CD8-positive, alpha-beta memory T cell (primary cell): ENCODE measurements around the gene RLBP1. TPM values are rescaled to one million over a fixed set of nuclear protein-coding genes. Genes with fewer than 3 reads are reported as not detected.
A peak's percentile ranks its signal among the peaks of the same experiment; 100 is the strongest.

Source experiments
- CTCF ChIA-PET: fragments of 350-600 bp; sonication (Branson Sonifier 250); formaldehyde crosslinking; loops from one replicate; lab custom pipeline; 2021; ENCODE audit warnings: antibody characterized with exemption; lab: Charles Lee
- POLR2A ChIA-PET: fragments of 350-600 bp; sonication (Branson Sonifier 250); formaldehyde crosslinking; loops from one replicate; lab custom pipeline; 2021; ENCODE audit warnings: antibody characterized with exemption; lab: Charles Lee
- DNase-seq, 5 donors: peaks; one replicate each; pipeline versions ENCODE4 v3.0.0 to v3.0.0-alpha.2; 2020 to 2022; ENCODE audit warnings: mixed read lengths in 1 of 5
- H3K27ac ChIP-seq: one replicate; pipeline ENCODE4 v1.7.0; 2013; ENCODE audit warnings: low read depth, mild to moderate bottlenecking, low read length, moderate library complexity
- H3K27me3 ChIP-seq: 2 replicates; pipeline ENCODE4 v1.7.0; 2013; ENCODE audit warnings: low read length, mild to moderate bottlenecking; ENCODE audit not compliant: insufficient read depth, poor library complexity, severe bottlenecking
- H3K36me3 ChIP-seq: 2 replicates; pipeline ENCODE4 v1.7.0; 2013; ENCODE audit warnings: mild to moderate bottlenecking, low read length, moderate library complexity; ENCODE audit not compliant: insufficient read depth
- H3K4me1 ChIP-seq: 2 replicates; pipeline ENCODE4 v1.7.0; 2013; ENCODE audit warnings: mild to moderate bottlenecking, low read length, moderate library complexity; ENCODE audit not compliant: insufficient read depth
- H3K4me3 ChIP-seq: 2 replicates; pipeline ENCODE4 v1.7.0; 2013; ENCODE audit warnings: mild to moderate bottlenecking, low read length
- H3K9me3 ChIP-seq: 2 replicates; pipeline ENCODE4 v1.7.0; 2013; ENCODE audit warnings: mild to moderate bottlenecking, low read length
- H3K27ac Mint-ChIP-seq, 8 donors: one replicate each; pipeline ENCODE4 v1.8.0; 2020 to 2021; ENCODE audit warnings: mixed read lengths in 8 of 8, mild to moderate bottlenecking in 6 of 8, inconsistent platforms in 3 of 8, moderate library complexity in 3 of 8
- H3K27me3 Mint-ChIP-seq, 2 donors: one replicate each; pipeline ENCODE4 v1.8.0; 2020 to 2021; ENCODE audit warnings: mixed read lengths in 2 of 2, mild to moderate bottlenecking in 1 of 2, moderate library complexity in 1 of 2
- H3K36me3 Mint-ChIP-seq, 3 donors: one replicate each; pipeline ENCODE4 v1.8.0; 2020 to 2021; ENCODE audit warnings: mixed read lengths in 3 of 3, inconsistent platforms in 1 of 3, mild to moderate bottlenecking in 1 of 3
- H3K4me1 Mint-ChIP-seq, 3 donors: one replicate each; pipeline ENCODE4 v1.8.0; 2020 to 2021; ENCODE audit warnings: mixed read lengths in 3 of 3, inconsistent platforms in 1 of 3, mild to moderate bottlenecking in 1 of 3
- H3K4me3 Mint-ChIP-seq, 7 donors: one replicate each; pipeline ENCODE4 v1.8.0; 2020 to 2021; ENCODE audit warnings: mixed read lengths in 7 of 7, mild to moderate bottlenecking in 6 of 7, moderate library complexity in 4 of 7, inconsistent platforms in 2 of 7
- H3K9me3 Mint-ChIP-seq, 5 donors: one replicate each; pipeline ENCODE4 v1.8.0; 2020 to 2022; ENCODE audit warnings: mixed read lengths in 5 of 5, mild to moderate bottlenecking in 3 of 5, moderate library complexity in 2 of 5, inconsistent platforms in 1 of 5
- polyA plus RNA-seq: library from polyadenylated mRNA; unstranded; fragments of 300-500 nt; fragmentation: Illumina TruSeq; gene quantifications from one replicate; pipeline ENCODE4 v1.2.3, GENCODE V29; 2021
- total RNA-seq, 2 experiments: library from RNA; stranded (reverse); gene quantifications; one replicate each; pipeline ENCODE4 v1.2.3, GENCODE V29; 2021

Gene RLBP1
- total and polyA plus RNA-seq, 3 experiments from 2014 or later, result not detected

- Mint-ChIP-seq H3K9me3 (no peaks in the 10 kb centered on the region), H3K27ac (peak overlapping the region in 1 of 8 donors; percentile 38), H3K36me3 (peaks cover 0 to 77% (median 16%) of the 10 kb centered on the region in 3 donors), H3K4me1 (peaks cover 0 to 2% (median 0%) of the 10 kb centered on the region in 3 donors), H3K27me3 (no peaks in the 10 kb centered on the region), H3K4me3 (no peak overlapping the region)
- Histone ChIP-seq H3K9me3 (no peaks in the 10 kb centered on the region), H3K4me1 (no peaks in the 10 kb centered on the region), H3K4me3 (no peak overlapping the region), H3K27me3 (no peaks in the 10 kb centered on the region), H3K36me3 (peaks cover 23% of the 10 kb centered on the region), H3K27ac (no peak overlapping the region)
- CTCF ChIA-PET, result interaction anchor here (1.5 kb wide), 1 partner anchor 22 kb away, joined by 6 read pairs; no protein-coding TSS in a partner anchor
- DNase-seq, result no peak
- POLR2A ChIA-PET, result no interaction called here
These were observed 36.4 kb downstream of the RLBP1 start for GRCh38 chr15:89184886-89185526.

GRCh38 chr15:89184357-89184756 is 37.0 kb downstream of the RLBP1 start:
- Histone ChIP-seq H3K4me1 (no peaks in the 10 kb centered on the region), H3K27ac (no peak overlapping the region), H3K27me3 (no peaks in the 10 kb centered on the region), H3K9me3 (no peaks in the 10 kb centered on the region), H3K4me3 (no peak overlapping the region), H3K36me3 (peaks cover 23% of the 10 kb centered on the region)
- H3K27me3 Mint-ChIP-seq, result no peaks in the 10 kb centered on the region
- H3K27ac Mint-ChIP-seq, result no peak overlapping the region
- CTCF ChIA-PET, result no interaction called here
- H3K9me3 Mint-ChIP-seq, result no peaks in the 10 kb centered on the region
- DNase-seq, result no peak
- peaks cover 0 to 76% (median 16%) of the 10 kb centered on the region in 3 donors for H3K36me3 Mint-ChIP-seq
- H3K4me1 Mint-ChIP-seq, result peaks cover 0 to 2% (median 0%) of the 10 kb centered on the region in 3 donors
- H3K4me3 Mint-ChIP-seq, result no peak overlapping the region
- POLR2A ChIA-PET, result no interaction called here

GRCh38 chr15:89179966-89180875 is 41.2 kb downstream of the RLBP1 start:
- peak overlapping the region in 2 of 8 donors; percentile 6 to 42 for H3K27ac Mint-ChIP-seq
- POLR2A ChIA-PET, result no interaction called here

GRCh38 chr15:89178307-89178977 is 42.9 kb downstream of the RLBP1 start:
- Histone ChIP-seq H3K27me3 (no peaks in the 10 kb centered on the region), H3K36me3 (peaks cover 10% of the 10 kb centered on the region), H3K9me3 (no peaks in the 10 kb centered on the region), H3K4me1 (no peaks in the 10 kb centered on the region), H3K4me3 (no peak overlapping the region), H3K27ac (no peak overlapping the region)
- peak overlapping the region in 1 of 8 donors; percentile 49 for H3K27ac Mint-ChIP-seq
- H3K36me3 Mint-ChIP-seq, result peaks cover 6 to 76% (median 23%) of the 10 kb centered on the region in 3 donors
- H3K9me3 Mint-ChIP-seq, result no peaks in the 10 kb centered on the region
- ChIA-PET POLR2A (no interaction called here), CTCF (interaction anchor here (0.7 to 3.4 kb wide), 21 partner anchors 11 to 287 kb away, joined by 3 to 35 read pairs (median 5); partner anchors contain the start of genes ABHD2 and HAPLN3)
- H3K4me3 Mint-ChIP-seq, result no peak overlapping the region
- peaks cover 3 to 6% (median 5%) of the 10 kb centered on the region in 3 donors for H3K4me1 Mint-ChIP-seq
- H3K27me3 Mint-ChIP-seq, result no peaks in the 10 kb centered on the region
- no peak for DNase-seq

More at GRCh38 chr15:89179966-89180875, 41.2 kb downstream of the RLBP1 start:
- H3K27me3 ChIP-seq, result no peaks in the 10 kb centered on the region
- no peaks in the 10 kb centered on the region for H3K27me3 Mint-ChIP-seq
- no peaks in the 10 kb centered on the region for H3K9me3 ChIP-seq
- H3K36me3 Mint-ChIP-seq, result peaks cover 6 to 77% (median 25%) of the 10 kb centered on the region in 3 donors
- H3K9me3 Mint-ChIP-seq, result no peaks in the 10 kb centered on the region
- peaks cover 3 to 6% (median 5%) of the 10 kb centered on the region in 3 donors for H3K4me1 Mint-ChIP-seq
- H3K4me1 ChIP-seq, result no peaks in the 10 kb centered on the region
- no peak for DNase-seq
- no peak overlapping the region for H3K4me3 ChIP-seq
- H3K27ac ChIP-seq, result no peak overlapping the region
- CTCF ChIA-PET, result interaction anchor here (3.4 kb wide), 1 partner anchor 122 kb away, joined by 35 read pairs; no protein-coding TSS in a partner anchor
- H3K36me3 ChIP-seq, result peaks cover 18% of the 10 kb centered on the region
- H3K4me3 Mint-ChIP-seq, result no peak overlapping the region

- POLR2A ChIA-PET, result no interaction called here
- Histone ChIP-seq H3K36me3 (peaks cover 10% of the 10 kb centered on the region), H3K4me1 (no peaks in the 10 kb centered on the region), H3K4me3 (no peak overlapping the region), H3K27me3 (no peaks in the 10 kb centered on the region), H3K27ac (no peak overlapping the region), H3K9me3 (no peaks in the 10 kb centered on the region)
- peaks cover 6 to 75% (median 23%) of the 10 kb centered on the region in 3 donors for H3K36me3 Mint-ChIP-seq
- peaks cover 3 to 6% (median 5%) of the 10 kb centered on the region in 3 donors for H3K4me1 Mint-ChIP-seq
- H3K9me3 Mint-ChIP-seq, result no peaks in the 10 kb centered on the region
- H3K27me3 Mint-ChIP-seq, result no peaks in the 10 kb centered on the region
- H3K4me3 Mint-ChIP-seq, result no peak overlapping the region
- CTCF ChIA-PET, result interaction anchor here (0.7 to 3.4 kb wide), 22 partner anchors 10 to 287 kb away, joined by 3 to 35 read pairs (median 4); partner anchors contain the start of genes ABHD2 and HAPLN3
- peak overlapping the region in 2 of 8 donors; percentile 31 to 58 for H3K27ac Mint-ChIP-seq
- peak; percentile 45 to 70 (median 51) for DNase-seq
These were observed 43.6 kb downstream of the RLBP1 start for GRCh38 chr15:89177633-89178306.

GRCh38 chr15:89177116-89177515 is 44.3 kb downstream of the RLBP1 start:
- Histone ChIP-seq H3K36me3 (peaks cover 10% of the 10 kb centered on the region), H3K27me3 (no peaks in the 10 kb centered on the region), H3K27ac (no peak overlapping the region), H3K9me3 (no peaks in the 10 kb centered on the region), H3K4me3 (no peak overlapping the region), H3K4me1 (no peaks in the 10 kb centered on the region)
- Mint-ChIP-seq H3K27me3 (no peaks in the 10 kb centered on the region), H3K4me3 (no peak overlapping the region), H3K9me3 (no peaks in the 10 kb centered on the region), H3K27ac (no peak overlapping the region), H3K36me3 (peaks cover 6 to 77% (median 21%) of the 10 kb centered on the region in 3 donors), H3K4me1 (peaks cover 3 to 6% (median 5%) of the 10 kb centered on the region in 3 donors)
- ChIA-PET CTCF (interaction anchor here (1.0 to 3.4 kb wide), 14 partner anchors 9 to 282 kb away, joined by 3 to 35 read pairs (median 6); partner anchors contain the start of genes ABHD2 and HAPLN3), POLR2A (no interaction called here)
- DNase-seq, result no peak

DNA sequence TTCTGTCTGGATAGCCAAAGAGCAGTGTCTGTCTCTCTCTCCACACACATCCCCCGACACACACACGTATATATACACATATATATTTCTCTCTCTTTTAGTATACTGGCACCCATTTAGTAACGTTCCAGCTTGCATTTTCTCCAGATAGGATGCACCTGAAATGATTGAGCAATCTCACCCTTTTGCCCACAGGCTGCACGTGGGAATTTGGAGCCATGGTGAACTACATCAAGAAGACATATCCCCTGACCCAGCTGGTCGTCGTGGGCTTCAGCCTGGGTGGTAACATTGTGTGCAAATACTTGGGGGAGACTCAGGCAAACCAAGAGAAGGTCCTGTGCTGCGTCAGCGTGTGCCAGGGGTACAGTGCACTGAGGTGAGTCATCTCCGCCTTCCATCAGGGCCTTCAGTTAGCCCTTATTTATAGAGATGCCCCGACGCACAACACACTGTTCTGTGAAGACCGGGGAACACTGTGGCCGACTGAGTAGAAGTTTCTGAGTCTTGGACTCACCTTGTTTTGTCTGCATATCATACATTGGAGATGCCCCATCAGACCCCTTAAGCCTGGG is 45.7 kb downstream of the RLBP1 start:
- H3K4me1 ChIP-seq, result no peaks in the 10 kb centered on the region
- H3K4me3 ChIP-seq, result no peak overlapping the region
- ChIA-PET POLR2A (no interaction called here), CTCF (interaction anchor here (0.7 to 1.1 kb wide), 2 partner anchors 11 to 280 kb away, joined by 3 read pairs; partner anchors contain the start of gene HAPLN3)
- H3K27ac Mint-ChIP-seq, result peak overlapping the region in 2 of 8 donors; percentile 39 to 63
- peaks cover 3 to 6% (median 5%) of the 10 kb centered on the region in 3 donors for H3K4me1 Mint-ChIP-seq
- H3K27me3 Mint-ChIP-seq, result no peaks in the 10 kb centered on the region
- H3K27ac ChIP-seq, result no peak overlapping the region
- no peak overlapping the region for H3K4me3 Mint-ChIP-seq
- H3K9me3 ChIP-seq, result no peaks in the 10 kb centered on the region
- H3K36me3 ChIP-seq, result peaks cover 10% of the 10 kb centered on the region
- H3K36me3 Mint-ChIP-seq, result peaks cover 6 to 70% (median 17%) of the 10 kb centered on the region in 3 donors
- no peak for DNase-seq
- no peaks in the 10 kb centered on the region for H3K27me3 ChIP-seq
- H3K9me3 Mint-ChIP-seq, result no peaks in the 10 kb centered on the region
